NCI-H774 (cell line): ENCODE data around the gene EMSY.
"Not testable (repeated sequence)": the region's sequence is repeated elsewhere in the genome, so short reads cannot be mapped to it uniquely, and the experiment has no call there.

ENCODE experiments used
- DNase-seq: peaks from one replicate; lab custom pipeline; 2025; lab: John Stamatoyannopoulos, UW

Gene EMSY

GRCh38 chr11:76524461-76524860, 79.6 kb downstream of the EMSY start:
- DNase-seq: no peak

DNA sequence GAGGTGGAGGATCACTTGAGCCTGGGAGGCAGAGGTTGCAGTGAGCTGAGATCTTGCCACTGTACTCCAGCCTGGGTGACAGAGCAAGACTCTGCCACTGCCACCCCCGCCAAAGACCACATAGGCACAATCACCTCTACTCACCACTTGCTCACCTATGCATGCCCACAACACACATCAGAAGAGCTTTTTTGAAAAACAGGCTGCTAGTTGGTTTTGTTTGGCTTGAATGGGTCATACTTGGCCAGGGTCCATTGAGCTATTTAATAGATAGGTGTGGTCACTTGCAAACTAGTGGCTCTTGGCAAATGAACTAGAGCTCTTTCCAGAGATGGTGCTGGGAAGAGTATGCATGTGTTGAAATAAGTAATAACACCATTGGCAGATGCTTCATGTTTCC, 80.1 kb downstream of the EMSY start:
- peak; percentile 74 for DNase-seq

- DNase-seq: no peak
Measured at GRCh38 chr11:76526878-76527277, 82.1 kb downstream of the EMSY start.

- DNase-seq: no peak
Measured at GRCh38 chr11:76542436-76542835, 97.6 kb downstream of the EMSY start.

- DNase-seq: no peak
Measured at GRCh38 chr11:76543006-76543703, 98.3 kb downstream of the EMSY start.

GRCh38 chr11:76550781-76551180, 106.0 kb downstream of the EMSY start:
- DNase-seq: no peak

- DNase-seq: no peak
Measured at GRCh38 chr11:76551400-76551799, 106.6 kb downstream of the EMSY start.

DNA sequence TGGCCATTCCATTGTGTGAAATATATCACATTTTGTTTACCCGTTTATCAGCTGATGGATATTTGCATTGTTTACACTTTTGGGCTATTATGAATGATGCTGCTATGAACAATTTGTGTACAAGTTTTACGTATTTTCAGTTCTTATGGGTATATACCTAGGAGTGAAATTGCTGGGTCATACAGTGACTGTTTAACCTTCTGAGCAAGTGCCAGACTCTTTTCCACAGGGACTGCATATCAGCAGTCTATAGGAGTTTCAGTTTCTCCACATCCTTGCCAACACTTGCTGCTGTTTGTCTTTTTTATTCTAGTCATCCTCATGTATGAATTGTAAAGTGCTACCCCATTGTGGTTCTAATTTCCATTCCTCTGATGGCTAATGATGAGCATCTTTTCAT, 108.2 kb downstream of the EMSY start:
- DNase-seq: no peak

GRCh38 chr11:76553554-76554476, 109.0 kb downstream of the EMSY start:
- no peak for DNase-seq

- DNase-seq: no peak
Measured at GRCh38 chr11:76554767-76555166, 109.9 kb downstream of the EMSY start.

- no peak for DNase-seq
Measured at GRCh38 chr11:76557466-76557865, 112.6 kb downstream of the EMSY start.

GRCh38 chr11:76558473-76558872, 113.7 kb downstream of the EMSY start:
- DNase-seq: no peak

DNA sequence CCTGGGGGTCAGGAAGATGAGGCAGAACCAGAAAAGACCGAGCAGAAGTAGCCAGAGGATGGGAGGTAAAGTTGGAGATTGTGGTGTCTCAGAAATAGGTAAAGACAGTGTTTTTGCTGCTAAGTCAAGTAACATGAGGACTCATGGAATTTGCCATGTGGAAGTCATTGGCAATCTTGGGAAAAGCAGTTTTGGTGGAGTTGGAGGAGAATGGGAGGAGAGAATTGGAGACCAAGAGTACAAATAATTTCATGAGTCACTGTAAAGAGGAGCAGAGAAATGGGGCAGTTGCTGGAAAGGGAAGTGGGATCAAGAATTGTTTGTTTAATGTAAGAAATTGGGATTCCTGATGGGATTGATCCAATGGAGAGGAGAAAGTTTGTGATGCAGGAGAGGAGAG, 114.1 kb downstream of the EMSY start:
- DNase-seq: no peak

DNA sequence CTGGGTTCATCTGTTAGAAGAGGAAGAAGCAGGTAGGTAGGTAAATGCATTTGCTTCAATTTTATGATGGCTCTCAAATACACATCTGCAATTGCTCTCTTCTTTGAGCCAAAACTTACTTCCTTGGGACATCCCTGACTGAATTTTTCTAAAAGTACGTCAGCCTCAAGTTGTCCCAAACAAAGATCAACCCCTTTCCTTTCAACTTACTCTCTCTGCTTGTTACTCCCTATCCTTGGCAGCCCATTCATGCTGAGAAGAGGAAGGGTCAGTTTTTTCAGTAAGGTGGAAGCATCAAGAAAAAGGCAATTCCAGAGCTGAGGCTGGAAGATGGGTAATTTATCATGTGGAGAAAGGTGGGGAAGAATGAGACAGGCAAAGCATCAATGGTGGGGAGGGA, 114.5 kb downstream of the EMSY start:
- DNase-seq: no peak

- DNase-seq: no peak
Measured at GRCh38 chr11:76560219-76560618, 115.4 kb downstream of the EMSY start.

DNA sequence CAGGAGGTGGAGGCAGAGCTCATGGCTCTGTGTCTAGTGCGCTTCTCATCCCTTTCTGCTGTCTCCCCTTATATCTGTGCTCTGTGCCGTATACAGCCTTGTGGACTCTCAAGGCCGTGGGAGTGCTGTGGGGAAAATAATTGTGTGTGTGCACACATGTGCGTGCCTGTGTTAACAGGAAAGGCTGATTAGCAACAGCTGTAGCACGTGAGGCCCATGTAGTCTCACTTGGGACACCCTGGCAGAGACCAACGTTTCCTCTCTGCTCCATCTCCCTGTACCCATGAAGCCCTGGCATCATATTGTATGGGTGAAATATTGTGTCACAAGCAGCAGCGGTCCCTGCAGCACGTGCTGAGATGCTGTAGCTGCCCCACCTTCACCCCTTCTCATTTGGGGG, 116.4 kb downstream of the EMSY start:
- no peak for DNase-seq

- DNase-seq: no peak
Measured at GRCh38 chr11:76562541-76562940, 117.7 kb downstream of the EMSY start.

DNA sequence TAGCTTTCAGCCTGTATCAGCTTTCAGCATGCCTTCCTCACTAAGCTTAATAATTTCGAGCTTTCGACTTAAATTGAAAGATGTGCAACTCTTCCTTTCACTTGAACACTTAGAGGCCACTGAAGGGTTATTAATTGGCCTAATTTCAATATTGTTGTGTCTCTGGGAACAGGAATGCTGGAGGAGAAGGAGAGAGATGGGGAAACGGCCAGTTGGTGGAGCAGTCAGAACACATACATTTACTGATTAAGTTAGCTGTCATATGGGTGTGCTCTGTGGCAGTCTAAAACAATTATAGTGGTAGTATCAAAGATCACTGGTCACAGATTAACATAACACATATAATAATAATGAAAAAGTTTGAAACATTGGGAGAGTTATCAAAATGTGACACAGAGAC, 119.5 kb downstream of the EMSY start:
- DNase-seq: no peak

- DNase-seq: no peak
Measured at GRCh38 chr11:76566811-76567210, 122.0 kb downstream of the EMSY start.

GRCh38 chr11:76567261-76567660, 122.4 kb downstream of the EMSY start:
- DNase-seq: no peak

GRCh38 chr11:76568139-76568538, 123.3 kb downstream of the EMSY start:
- DNase-seq: no peak

DNA sequence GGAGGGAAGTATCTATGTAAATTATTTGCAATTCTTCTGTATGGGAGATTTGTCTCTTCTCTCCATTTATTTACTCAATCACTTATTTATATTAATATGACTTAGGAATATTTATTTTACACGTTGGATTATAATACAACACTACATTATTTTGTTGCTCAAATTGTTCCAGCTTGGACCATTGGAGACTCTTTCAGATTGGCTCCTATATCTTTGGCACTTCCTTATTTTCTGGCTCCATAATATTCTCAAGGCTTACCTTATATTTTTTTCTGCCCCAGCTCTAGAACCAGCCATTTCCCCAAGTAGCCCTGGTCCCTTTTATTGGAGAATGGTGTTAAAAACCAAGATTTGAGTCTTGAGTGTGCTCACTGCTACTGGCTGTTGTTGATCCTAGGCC, 123.8 kb downstream of the EMSY start:
- DNase-seq: no peak

- DNase-seq: not testable (repeated sequence)
Measured at GRCh38 chr11:76572181-76572875, 127.5 kb downstream of the EMSY start.
